ENCODE data around the gene JAM2.

GRCh38 chr21:25589887-25590286, 49.2 kb upstream of the JAM2 start:
- TF ChIP-seq CTCF (IDR thresholded peaks at IDR 0.05; ENCODE audit: low read length): no peak
- TF ChIP-seq EZH2 (IDR thresholded peaks at IDR 0.05; ENCODE audit: borderline replicate concordance, low read length): no peak

Measured in OCI-LY1 (cell line).